ENCODE results near the gene NIM1K.
"Not testable (repeated sequence)": the region's sequence is repeated elsewhere in the genome, so short reads cannot be mapped to it uniquely, and the experiment has no call there.

The NIM1K gene

DNA sequence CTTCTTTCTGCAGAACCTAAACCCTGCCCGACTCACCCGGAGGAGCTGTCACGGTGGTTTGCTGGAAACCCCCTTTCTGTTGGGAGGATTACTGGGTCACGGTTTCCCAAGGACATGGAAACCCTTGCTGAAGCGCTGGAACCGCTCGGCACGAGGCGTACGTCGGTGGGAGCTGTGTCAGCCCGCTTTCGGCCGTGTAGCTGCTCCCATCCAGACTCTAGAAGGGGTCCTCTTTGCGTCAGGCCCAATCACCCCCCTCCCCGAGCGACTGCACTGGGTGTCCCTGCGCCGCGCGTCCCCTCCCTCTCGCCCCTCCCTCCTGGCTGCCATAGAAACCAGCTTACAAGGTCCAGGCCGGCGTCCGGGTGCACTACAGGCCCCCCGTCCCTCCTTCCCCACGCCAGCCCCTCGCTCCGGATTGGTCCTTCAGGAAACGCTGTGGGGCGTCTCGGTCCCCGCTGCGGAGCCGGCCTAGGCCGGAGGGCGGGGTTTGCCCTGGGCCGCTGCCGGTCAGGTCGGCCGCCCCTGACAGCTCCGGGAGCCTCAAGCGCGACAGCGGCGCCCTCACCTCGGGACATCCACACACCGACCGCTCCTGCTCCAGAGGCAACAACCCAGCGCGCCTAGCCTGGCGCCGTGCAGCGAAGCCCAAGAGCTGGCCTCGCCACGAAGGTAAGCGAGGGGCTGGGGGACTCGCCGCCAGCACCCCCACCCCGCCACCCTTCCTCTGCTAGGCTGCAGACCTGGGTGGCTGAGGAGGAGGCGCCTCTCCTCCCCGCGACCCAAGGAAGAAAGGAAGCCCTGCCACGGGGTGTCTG lies at the start of gene NIM1K:
Gene NIM1K, plus strand, starts transcription at position 486 of the 818 bp plus-strand sequence. CDS start 53,551 bp downstream, outside the sequence.
- DNase-seq: peak; percentile 56

DNA sequence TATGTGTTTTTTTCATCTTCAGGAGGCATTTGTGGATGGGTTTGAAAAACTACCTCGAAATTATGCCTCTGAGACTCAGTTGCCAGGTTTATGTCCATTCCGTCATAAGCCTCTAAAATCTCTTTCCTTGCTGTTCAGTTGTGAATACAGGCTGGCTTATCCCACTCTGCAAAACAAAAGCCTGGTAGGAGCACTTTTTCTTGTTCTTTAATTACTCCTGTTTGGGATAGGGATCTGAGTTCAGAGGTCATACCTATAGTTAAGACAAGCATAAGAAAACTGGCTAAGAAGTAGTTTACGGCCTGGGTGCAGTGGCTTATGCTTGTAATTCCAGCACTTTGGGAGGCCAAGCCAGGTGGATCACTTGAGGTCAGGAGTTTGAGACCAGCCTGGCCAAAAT lies 47.0 kb upstream of the NIM1K start:
- no peak for DNase-seq

DNA sequence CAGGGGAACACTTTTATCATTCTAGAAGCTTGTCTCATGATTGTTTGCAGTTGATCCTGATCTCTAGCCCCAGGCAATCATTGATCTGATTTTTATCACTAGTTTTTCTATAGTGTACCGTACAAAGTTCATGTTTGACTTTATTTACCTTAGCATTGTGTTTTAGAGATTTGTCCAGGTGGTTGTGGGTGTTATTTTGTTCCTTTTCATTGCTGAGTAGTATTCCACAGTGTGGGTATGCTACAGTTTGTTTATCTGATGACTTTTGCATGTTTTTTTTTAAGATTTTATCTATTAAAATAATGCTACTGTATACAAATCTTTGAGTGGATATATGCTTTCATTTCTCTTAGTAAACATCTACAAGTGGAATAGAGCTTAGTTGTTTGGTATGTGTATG lies 45.1 kb upstream of the NIM1K start:
- no peak for DNase-seq

DNA sequence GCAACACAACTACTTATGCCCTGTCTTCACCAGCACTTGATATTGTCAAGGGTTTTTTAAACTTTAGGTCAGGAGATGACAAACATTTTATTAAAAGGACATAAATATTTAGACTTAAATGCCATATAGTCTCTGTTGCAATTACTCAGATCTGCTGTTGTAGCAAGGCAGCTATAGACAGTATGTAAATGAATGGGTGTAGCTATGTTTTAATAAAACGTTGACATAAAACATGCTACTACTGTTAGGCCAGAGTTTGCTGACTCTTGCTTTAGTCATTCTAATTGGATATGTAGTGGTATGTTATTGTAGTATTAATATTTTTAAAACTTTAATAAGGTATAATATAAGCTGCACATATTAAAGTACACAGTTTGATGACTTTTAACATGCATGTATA lies 43.6 kb upstream of the NIM1K start:
- DNase-seq: no peak

- no peak for DNase-seq
Observed at GRCh38 chr5:43149231-43149630, 42.8 kb upstream of the NIM1K start.

GRCh38 chr5:43150075-43150474 lies 42.0 kb upstream of the NIM1K start:
- no peak for DNase-seq

GRCh38 chr5:43150748-43151147 lies 41.3 kb upstream of the NIM1K start:
- no peak for DNase-seq

- DNase-seq: no peak
Observed at GRCh38 chr5:43152946-43153345, 39.1 kb upstream of the NIM1K start.

DNA sequence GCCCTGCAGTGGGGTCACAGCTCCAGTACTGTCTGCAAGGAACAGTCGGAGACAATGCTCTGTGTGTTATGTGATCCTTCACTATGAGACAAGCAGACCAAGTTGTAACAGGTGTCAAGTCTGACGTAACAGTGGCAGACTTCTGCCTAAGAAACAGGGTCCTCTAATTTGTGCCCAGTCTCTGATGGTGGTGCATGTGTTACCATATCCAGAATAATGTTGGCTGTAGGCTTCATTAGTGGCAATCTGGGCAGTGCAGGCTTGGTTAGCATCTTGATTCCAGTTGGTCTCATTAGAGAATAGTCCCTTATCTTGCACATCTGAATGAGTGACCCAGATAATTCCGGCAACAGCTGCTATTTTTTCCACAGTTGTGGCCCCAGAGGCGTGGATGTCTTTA lies 37.6 kb upstream of the NIM1K start:
- DNase-seq: peak; percentile 37

- peak; percentile 17 for DNase-seq
Observed at GRCh38 chr5:43155394-43156096, 36.5 kb upstream of the NIM1K start.

- DNase-seq: no peak
Observed at GRCh38 chr5:43156388-43156787, 35.6 kb upstream of the NIM1K start.

DNA sequence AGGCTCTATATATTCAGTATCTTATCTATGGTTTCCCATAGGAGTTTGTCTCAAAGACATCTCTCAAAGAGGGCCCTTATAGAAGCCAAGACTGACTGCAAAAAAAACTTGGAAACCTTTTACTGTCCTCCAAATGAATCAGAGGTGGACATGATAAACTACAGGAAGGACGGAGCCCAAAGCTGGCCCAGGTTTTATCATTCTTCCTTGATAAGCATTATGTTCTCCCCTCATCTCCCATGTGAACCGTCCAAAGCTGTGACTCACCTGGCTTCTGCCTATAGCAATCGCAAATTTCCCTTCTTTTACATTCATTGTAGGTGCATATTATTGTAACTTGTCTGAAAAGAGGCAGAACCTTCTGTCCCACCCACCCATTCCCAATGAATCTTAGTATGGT lies 35.0 kb upstream of the NIM1K start:
- DNase-seq: no peak

DNA sequence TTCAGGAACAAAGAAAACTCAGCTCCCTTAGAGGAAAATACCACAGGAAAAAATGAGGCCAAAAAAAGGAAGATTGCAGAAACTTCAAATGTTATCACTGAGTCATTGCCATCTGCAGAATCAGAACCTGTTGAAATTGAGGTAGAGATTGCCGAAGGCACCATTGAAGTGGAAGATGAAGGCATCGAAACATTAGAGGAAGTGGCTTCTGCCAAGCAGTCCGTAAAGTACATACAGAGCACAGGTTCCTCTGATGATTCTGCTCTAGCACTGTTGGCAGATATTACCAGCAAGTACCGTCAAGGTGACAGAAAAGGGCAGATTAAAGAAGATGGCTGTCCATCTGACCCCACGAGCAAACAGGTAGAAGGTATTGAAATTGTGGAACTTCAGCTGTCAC lies 30.8 kb upstream of the NIM1K start:
- DNase-seq: peak; percentile 47

DNA sequence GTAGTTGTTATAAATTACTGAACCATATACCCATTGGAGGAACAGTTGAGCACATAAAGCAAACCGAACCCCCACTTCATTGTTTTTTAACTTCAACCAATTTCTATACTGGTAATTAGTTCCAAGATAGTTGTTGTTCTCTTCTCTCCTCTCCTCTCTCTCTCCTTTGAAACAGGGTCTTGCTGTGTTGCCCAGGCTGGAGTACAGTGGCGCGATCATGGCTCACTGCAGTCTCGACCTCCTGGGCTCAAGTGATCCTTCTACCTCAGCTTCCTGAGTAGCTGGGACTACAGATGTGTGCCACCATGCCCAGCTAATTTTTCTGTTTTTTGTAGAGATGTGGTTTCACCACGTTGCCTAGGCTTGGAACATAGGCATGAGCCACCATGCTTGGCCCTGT lies 27.2 kb upstream of the NIM1K start:
- not testable (repeated sequence) for DNase-seq

DNA sequence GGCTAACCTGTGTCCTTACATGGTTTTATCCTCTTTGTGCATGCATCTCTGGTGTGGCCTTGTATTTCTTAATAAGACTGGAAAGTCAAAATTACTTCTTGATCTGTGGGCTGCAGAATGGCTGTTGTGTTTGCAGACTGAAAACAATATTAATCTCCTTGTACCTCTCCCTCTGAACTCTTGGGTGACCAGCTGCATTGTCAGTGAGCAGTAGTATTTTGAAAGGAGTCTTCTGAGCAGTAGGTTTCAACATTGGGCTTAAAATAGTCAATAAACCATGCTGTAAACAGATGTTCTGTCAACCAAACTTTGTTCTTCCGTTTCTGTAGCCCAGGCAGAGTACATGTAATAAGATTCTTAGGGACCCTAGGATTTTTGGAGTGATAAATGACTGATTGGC lies 26.7 kb upstream of the NIM1K start:
- no peak for DNase-seq

- DNase-seq: no peak
Observed at GRCh38 chr5:43168175-43168574, 23.9 kb upstream of the NIM1K start.

- DNase-seq: no peak
Observed at GRCh38 chr5:43171451-43171850, 20.6 kb upstream of the NIM1K start.

GRCh38 chr5:43171926-43172325 lies 20.1 kb upstream of the NIM1K start:
- DNase-seq: no peak

GRCh38 chr5:43172779-43173178 lies 19.2 kb upstream of the NIM1K start:
- no peak for DNase-seq

GRCh38 chr5:43174586-43174985 lies 17.4 kb upstream of the NIM1K start:
- DNase-seq: no peak

DNA sequence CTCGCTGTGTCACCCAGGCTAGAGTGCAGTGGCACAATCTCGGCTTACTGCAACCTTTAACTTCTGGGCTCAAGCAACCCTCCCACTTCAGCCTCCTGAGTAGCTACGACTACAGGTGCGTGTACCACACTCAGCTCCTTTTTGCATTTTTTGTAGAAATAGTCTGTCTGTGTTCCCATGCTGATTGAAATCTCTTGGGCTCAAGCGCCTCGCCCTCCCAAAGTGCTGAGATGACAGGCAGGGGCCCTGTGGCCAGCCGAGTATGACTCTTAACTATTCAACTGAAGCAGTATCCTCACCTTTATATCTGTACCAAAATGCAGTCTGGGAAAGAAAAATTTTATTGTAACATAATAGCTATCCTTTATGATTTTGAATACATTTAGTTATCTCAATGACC lies 12.2 kb upstream of the NIM1K start:
- DNase-seq: no peak

DNA sequence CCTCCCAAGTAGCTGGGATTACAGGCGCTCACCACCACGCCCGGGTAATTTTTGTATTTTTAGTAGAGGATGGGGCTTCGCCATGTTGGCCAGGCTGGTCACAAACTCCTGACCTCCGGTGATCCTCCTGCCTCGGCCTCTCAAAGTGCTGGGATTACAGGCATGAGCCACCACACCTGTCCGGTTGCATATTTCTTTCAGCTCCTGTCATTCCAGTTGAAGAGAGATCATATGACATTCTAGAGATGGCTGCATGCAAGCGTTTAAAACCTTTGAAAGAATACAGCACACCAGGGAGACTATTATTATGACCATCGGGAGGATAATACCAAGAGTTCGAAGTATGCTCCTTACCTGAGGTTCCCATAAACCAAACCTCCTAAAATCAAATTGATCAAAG lies 9.6 kb upstream of the NIM1K start:
- DNase-seq: no peak

GRCh38 chr5:43183101-43183500 lies 8.9 kb upstream of the NIM1K start:
- not testable (repeated sequence) for DNase-seq
